Fibroblast of lung (primary cell): ENCODE results near the gene JAK2.

Experiments used
- EZH2 ChIP-seq: IDR thresholded peaks from 2 replicates; pipeline ENCODE4 v1.5.1; 2012; ENCODE audit warnings: low read length, control low read depth, mild to moderate bottlenecking; ENCODE audit errors: missing control alignments
- TF ChIP-seq, protein P1 (sequence below), 2 donors: IDR thresholded peaks in 1 of 2; conservative IDR thresholded peaks in 1 of 2; 1 replicate in 1 of 2; 2 replicates in 1 of 2; pipeline ENCODE4 v1.5.1; 2011 to 2012; ENCODE audit warnings: low read length in 2 of 2, control low read depth in 1 of 2, inconsistent platforms in 1 of 2, low read depth in 1 of 2, mild to moderate bottlenecking in 1 of 2

DNA sequence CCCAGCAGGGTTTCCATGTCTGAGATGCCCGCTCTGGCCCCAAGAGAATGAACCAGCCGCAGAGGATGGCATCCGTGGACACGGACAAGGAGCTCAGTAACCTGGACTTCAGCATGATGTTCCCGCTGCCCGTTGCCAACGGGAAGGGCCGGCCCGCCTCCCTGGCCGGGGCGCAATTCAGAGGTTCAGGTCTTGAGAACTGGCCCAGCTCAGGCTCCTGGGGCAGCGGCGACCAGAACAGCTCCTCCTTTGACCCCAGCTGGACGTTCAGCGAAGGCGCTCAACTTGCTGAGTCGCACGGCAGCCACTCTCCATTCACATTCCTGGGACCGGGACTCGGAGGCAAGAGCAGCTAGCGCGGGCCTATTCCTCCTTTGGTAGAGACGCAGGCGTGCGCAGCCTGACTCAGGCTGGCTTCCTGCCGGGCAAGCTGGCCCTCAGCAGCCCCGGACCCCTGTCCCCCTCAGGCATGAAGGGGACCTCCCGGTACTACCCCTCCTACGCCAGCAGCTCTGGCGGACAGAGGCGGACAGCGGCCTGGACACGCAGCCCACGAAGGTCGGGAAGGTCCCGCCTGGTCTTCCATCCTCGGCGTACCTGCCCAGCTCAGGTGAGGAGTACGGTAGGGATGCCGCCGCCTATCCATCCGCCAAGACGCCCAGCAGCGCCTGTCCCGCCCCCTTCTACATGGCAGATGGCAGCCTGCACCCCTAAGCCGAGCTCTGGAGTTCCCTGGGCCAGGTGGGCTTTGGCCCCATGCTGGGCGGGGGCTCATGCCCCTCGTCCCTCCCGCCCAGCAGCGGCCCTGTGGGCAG is 126.0 kb downstream of the JAK2 start:
- TF ChIP-seq, protein P1, sequence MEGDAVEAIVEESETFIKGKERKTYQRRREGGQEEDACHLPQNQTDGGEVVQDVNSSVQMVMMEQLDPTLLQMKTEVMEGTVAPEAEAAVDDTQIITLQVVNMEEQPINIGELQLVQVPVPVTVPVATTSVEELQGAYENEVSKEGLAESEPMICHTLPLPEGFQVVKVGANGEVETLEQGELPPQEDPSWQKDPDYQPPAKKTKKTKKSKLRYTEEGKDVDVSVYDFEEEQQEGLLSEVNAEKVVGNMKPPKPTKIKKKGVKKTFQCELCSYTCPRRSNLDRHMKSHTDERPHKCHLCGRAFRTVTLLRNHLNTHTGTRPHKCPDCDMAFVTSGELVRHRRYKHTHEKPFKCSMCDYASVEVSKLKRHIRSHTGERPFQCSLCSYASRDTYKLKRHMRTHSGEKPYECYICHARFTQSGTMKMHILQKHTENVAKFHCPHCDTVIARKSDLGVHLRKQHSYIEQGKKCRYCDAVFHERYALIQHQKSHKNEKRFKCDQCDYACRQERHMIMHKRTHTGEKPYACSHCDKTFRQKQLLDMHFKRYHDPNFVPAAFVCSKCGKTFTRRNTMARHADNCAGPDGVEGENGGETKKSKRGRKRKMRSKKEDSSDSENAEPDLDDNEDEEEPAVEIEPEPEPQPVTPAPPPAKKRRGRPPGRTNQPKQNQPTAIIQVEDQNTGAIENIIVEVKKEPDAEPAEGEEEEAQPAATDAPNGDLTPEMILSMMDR (conservative IDR thresholded peaks at IDR 0.05 in 1 of 2, IDR thresholded peaks at IDR 0.05 in 1 of 2; ENCODE audit: low read depth in 1 of 2, low read length in 2 of 2): no peak
- TF ChIP-seq EZH2: no peak
